GM21786 (cell line): ENCODE results near the gene TYR.
"Not testable (repeated sequence)": the region's sequence is repeated elsewhere in the genome, so short reads cannot be mapped to it uniquely, and the experiment has no call there.

ENCODE experiments used
- ATAC-seq: cut with Tn5 transposase; IDR thresholded peaks from one replicate; pipeline ENCODE4 v1.9.1; 2021; ENCODE audit not compliant: unreplicated experiment

The TYR gene

GRCh38 chr11:89267660-89268302, 90.1 kb downstream of the TYR start:
- ATAC-seq, result no peak

GRCh38 chr11:89272540-89273088, 94.9 kb downstream of the TYR start:
- ATAC-seq, result not testable (repeated sequence)

- ATAC-seq, result not testable (repeated sequence)
These were observed 95.5 kb downstream of the TYR start for GRCh38 chr11:89273220-89273619.

- ATAC-seq, result no peak
These were observed 98.3 kb downstream of the TYR start for GRCh38 chr11:89275966-89276365.

- no peak for ATAC-seq
These were observed 101.5 kb downstream of the TYR start for GRCh38 chr11:89279176-89279575.

GRCh38 chr11:89281032-89281677, 103.5 kb downstream of the TYR start:
- ATAC-seq, result not testable (repeated sequence)

GRCh38 chr11:89286601-89287000, 108.9 kb downstream of the TYR start:
- ATAC-seq, result not testable (repeated sequence)

- ATAC-seq, result not testable (repeated sequence)
These were observed 110.3 kb downstream of the TYR start for GRCh38 chr11:89288004-89288403.

- ATAC-seq, result no peak
These were observed 116.4 kb downstream of the TYR start for GRCh38 chr11:89293965-89294679.

GRCh38 chr11:89295023-89295422, 117.3 kb downstream of the TYR start:
- not testable (repeated sequence) for ATAC-seq

GRCh38 chr11:89303029-89303428, 125.4 kb downstream of the TYR start:
- not testable (repeated sequence) for ATAC-seq

- ATAC-seq, result not testable (repeated sequence)
These were observed 130.6 kb downstream of the TYR start for GRCh38 chr11:89308272-89308671.

- ATAC-seq, result not testable (repeated sequence)
These were observed 131.8 kb downstream of the TYR start for GRCh38 chr11:89309321-89309985.

GRCh38 chr11:89310607-89311006, 132.9 kb downstream of the TYR start:
- not testable (repeated sequence) for ATAC-seq

GRCh38 chr11:89321401-89321800, 143.7 kb downstream of the TYR start:
- ATAC-seq, result no peak

- ATAC-seq, result no peak
These were observed 150.2 kb downstream of the TYR start for GRCh38 chr11:89327885-89328284.

GRCh38 chr11:89331940-89332339, 154.3 kb downstream of the TYR start:
- not testable (repeated sequence) for ATAC-seq

- ATAC-seq, result not testable (repeated sequence)
These were observed 156.0 kb downstream of the TYR start for GRCh38 chr11:89333704-89334103.

GRCh38 chr11:89337100-89337650, 159.5 kb downstream of the TYR start:
- ATAC-seq, result not testable (repeated sequence)

GRCh38 chr11:89338073-89338472, 160.4 kb downstream of the TYR start:
- not testable (repeated sequence) for ATAC-seq

GRCh38 chr11:89340450-89340849, 162.8 kb downstream of the TYR start:
- not testable (repeated sequence) for ATAC-seq
